GM11168 (cell line): ENCODE results near the gene IMMP2L.

ENCODE experiments used
- in situ Hi-C: fragments of 300-500 bp; cut with MboI; formaldehyde crosslinking; loops from one replicate; pipeline ENCODE4 v1.12.0; 2022; ENCODE audit warnings: low sequenced_read_pairs; ENCODE audit not compliant: unreplicated experiment

IMMP2L gene

DNA sequence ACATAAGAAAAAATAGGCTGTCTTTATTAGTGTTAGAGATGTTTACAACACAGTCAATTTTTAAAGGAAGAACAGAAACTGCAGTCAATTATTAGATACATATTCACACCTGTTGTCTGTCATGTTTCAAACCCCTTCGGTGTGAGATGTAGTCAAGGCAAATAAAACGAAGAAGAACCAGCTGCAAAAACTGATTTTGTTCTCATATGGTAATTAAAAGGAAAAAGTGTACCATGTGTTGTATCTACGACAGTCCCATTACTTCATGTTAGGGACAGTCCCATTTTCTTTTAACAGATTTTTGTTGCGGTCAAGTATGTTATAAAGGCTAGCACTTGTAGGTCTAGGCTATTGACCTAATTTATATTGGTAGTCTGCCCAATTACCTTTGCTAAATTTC, 321.9 kb downstream of the IMMP2L start:
- in situ Hi-C loops = no loop called here

DNA sequence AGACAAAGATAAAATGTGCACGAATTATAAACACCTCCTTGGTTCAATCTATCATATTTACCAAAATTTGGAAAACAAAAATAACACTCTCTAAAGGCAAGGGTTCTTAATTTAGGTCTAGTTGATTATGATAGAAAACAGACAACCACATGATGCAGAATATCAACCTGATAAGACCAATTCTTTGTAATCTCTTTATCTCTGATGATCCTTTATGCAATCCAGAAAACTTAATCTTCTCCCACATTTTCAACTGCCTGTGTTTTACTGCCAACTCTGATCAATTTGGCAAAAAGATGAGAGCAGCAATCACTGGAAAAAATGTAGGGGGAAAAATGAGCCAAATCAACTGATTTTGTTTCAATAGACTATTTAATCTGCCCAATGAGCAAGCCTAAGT, 322.9 kb downstream of the IMMP2L start:
- in situ Hi-C loops = no loop called here

DNA sequence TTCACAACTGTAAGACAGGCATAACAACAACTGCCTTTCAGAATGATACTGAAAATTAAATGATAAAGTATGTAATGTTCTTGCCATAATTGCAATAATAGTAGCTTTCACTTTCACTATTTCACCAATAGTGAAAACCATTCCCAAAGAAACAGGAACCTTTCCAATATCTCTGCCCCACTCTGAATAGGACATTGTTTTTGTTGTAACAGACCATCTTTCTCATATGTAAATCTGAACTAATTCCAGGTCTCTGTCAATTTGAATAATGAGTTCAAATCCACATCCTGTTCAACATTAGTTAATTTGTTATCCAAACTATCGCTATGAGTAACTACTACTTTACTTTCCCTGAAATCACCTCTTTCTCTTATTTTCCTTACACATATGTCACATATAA, 323.4 kb downstream of the IMMP2L start:
- in situ Hi-C loops = no loop called here

DNA sequence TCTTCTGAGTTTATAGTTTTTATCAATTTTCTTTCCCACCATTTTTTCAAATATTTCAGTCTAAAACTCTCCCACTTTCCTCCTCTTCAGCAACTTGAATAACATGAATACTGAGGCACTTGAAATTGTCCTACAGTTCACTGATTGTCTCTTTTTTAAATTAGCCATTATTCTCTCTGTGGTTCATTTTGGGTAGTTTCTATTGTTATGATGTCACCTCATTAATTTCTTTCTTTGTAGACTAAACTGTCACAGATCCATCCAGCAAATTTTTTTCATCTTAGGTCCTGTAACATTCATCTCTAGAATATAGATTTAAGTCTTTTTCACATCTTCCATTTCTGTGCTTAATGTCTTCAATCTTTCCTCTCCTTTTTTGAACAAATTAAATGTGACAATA, 326.6 kb downstream of the IMMP2L start:
- in situ Hi-C loops = no loop called here

DNA sequence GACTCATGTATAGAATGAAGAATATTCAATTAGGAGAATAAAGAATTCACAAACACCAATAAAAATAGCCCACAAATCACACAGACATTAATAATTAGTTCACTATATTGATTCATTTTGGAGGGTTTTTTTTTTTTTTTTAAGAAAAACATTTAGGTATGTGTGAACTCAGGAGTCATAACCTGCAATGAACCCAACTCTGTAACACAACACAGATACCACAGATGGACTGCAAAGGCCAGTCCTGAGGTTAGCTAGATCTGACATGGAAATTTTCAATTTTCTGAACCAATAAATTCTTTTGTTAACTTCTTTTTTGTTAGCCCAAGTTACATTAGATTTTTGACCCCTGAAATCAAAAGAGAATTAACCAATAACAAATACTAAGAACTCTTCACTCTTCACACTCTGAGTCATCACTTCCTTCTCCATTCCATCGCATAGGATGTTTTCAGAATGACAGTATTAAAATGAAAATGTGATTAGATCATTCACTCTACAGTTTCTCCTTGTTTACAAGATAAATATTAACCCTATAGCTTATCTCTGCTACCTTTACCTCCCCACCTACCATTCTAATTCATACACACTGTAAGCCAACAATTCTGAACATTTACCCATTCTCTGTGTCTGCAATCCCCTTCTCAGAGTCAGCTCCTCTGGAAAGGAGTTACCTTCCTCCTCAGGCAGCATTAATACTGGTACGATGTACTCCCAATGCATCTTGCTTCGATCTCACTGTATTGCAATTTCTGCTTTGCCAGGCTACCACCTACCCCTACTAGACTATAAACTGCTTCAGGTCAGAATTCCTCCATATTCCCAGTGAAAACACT, 329.8 kb downstream of the IMMP2L start:
- in situ Hi-C loops = no loop called here

DNA sequence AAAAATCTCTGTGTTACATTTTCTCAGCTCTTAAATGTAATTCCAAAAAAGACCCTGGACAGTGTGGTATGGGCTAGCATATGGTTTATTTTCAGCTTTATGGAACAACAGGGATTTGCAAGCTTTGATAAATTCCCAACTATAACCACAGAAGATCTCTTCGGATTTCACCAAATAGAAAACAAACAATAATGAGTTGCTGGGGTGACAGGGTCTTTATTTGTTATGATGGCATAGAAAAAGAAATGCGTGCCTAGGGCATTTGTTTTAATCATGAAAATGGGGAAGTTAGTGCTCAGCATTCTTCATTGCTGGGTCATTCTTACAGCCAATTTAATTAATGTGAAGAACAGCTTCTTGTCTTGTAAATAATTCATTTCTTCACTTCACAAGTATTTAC, 332.4 kb downstream of the IMMP2L start:
- in situ Hi-C loops = no loop called here

DNA sequence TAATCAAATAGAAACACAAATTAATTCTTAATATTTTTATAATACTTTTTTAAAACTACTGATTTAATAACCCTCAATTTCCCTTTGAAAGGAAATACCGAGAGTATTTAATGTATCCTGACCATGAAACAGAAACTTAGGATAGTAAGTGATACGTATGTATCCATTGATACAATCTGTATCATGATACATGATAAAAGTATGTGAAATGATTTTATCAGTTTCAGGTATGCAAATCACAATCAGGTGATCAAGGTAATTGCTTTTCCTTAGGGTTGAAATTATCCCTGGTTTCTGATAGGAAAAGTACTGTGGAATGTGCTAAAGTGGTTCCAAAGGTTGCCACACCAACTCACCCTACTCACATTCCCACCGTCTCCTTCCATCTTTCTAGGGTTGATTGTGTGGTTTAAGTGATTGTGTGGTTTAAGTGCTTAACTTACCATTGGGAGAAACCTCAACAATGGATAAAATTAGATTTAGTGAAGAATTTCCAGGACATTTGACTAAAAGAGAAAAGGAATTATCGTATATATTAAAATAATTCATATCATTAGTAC, 333.0 kb downstream of the IMMP2L start:
- in situ Hi-C loops = no loop called here

DNA sequence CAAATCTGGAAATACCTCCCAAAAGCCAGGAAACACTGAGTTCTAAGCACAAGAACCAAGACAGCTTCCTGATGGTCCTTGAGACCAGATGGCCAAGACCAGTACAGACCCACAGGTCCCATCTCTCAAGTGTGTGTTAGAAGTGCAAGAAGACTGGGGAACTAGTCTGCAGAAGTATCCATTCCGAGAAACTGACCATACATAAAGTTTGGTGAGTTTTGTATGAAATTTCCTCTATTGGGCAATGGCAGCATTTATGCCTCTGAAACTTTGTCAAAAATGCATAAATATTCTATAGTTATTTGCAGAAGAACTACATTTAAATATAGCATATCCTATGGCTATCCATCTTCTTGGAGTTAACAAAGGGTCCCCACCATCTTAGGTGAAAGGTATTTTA, 333.9 kb downstream of the IMMP2L start:
- in situ Hi-C loops = no loop called here

DNA sequence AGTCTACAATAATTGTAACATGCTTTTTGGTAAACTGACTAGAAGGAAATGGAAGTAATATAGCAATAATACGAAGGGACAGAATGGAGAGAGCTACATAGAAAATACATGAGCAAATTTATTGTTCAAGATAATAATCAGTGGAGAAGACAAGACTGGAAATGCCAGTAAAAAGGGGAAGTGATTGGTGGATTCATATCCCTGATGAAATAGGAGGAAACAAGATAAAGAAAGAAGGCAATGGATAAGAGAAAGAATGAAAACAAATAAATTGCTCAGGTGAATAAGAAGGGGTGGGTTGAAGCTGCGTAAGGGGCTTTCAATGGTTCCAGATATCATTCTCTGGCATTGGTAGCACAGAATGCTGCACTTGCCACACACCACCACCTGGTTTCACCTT, 335.5 kb downstream of the IMMP2L start:
- in situ Hi-C loops = no loop called here

DNA sequence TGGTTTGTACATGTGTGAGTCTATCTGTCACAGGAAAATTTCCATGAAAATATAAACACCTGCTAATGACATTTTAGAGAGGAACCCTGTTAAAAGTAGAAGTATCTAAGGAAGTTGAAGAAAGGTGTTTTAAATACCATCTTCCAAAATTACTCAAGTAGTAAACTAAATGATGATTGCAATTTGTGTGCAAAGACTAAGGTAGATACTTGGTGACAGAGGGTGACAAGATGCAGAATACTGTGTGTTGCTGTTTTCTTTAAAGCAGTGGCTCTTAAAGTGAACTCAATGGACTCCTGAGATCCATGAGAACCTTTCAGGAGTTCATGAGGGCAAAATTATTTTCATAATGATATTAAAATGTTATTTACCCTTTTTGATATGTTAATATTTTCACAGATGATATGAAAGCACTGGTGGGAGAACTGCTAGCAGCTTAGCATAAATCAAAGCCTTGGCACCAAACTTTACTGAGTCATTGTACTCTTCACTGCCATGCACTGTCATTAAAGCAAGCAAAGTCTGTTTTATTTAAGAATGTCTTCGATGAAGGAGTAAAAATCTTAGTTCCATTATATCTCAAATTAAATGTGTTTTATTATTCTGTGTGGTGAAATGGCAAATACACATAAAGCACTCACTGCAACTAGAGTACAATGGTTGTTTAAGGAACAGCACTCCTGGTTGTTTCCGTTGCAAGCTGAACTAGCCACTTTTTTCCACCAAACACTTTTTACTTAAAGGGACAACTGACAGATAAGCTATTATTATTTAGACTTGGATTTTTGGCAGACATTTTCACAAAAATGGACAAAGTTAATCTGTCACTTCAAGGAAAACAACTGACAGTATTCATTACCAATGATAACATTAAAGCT, 337.7 kb downstream of the IMMP2L start:
- in situ Hi-C loops = no loop called here

DNA sequence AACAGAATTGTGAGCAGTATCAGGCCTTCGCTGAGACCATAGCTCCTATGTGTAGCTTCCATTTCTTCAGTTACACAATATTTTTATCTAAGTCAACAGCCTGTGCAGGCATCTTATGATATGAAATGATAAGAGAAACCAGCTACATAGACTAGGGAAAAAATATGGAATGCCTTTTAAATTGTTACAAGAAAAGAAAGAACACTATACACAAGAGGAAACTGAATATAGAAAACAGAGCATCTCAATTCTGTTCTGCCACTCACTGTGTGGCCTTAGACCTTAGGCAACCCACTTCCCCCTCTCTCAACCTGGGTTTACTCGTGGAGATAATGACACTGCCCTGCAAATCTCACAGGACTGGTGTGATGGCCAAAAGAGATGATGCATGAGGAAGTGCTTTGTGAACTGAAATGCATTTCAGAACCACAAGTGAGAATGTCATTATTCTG, 338.5 kb downstream of the IMMP2L start:
- in situ Hi-C loops = no loop called here

DNA sequence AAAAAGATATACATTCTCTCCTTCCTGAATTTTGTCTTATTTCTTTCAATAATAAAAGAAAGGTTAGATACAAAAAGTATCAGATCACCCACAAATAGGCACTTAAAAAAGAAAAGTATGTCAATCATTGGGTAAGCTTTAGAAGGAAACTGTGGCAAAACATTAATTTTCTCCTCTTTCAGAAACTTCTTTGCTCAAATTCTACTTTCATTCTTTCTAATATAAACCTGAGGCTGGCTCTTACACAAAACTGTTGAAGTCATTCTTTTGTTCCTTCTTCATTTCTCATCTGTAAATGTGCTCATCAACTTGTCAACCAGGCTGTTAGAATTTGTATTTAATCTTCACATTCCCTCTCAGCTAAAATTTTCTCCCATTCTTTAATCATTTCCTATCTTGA, 346.7 kb downstream of the IMMP2L start:
- in situ Hi-C loops = no loop called here

DNA sequence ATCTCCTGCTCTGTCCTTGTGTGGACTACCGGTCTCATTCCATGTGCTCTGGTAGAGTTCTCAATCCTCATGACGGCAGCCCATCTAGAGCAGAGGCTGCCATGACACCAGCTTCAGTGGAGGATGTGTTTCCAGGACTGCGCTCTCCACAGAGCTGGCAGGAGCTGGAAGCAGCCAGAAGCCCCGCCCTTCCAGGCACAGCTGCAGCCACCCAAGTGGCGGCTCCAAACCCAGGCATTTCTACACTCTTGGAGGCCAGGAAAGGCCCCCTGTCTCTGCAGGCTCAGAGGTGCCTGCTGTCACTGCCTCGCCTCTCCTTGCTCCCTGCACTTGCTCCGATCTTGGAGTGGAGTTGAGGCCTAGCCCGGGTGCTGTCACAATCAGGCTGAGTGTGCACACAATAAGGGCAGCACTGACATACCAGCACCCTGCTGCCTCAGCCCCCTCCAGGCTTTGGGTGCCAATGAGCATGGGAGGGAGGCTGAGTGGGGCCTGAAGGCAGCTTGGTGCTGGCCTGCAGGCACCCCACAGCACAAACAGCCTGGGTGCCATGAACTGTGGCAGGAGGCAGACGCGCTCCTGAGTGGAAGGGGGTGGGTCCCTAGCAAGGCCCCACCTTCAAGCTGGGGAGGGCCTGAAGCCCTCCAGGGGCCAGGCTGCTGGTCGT, 349.3 kb downstream of the IMMP2L start:
- in situ Hi-C loops = no loop called here

DNA sequence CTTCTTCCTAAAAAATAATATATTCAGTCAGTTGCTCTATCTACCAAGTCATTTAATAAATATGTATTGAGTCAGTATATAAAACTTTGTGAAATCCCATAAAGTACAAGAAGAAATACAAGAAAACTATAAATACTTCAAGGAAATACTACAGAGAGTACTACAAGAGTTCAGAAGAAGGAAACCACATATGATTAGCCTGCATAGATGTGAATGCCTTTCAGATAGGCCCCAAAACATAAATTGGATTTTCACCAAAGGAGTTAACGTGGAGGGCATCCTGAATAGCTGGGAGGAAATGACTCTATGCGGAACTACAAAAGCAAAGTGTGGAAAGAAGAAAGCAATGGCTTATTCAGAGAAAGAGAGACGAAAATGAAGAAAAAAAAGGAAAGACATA, 351.3 kb downstream of the IMMP2L start:
- in situ Hi-C loops = no loop called here

DNA sequence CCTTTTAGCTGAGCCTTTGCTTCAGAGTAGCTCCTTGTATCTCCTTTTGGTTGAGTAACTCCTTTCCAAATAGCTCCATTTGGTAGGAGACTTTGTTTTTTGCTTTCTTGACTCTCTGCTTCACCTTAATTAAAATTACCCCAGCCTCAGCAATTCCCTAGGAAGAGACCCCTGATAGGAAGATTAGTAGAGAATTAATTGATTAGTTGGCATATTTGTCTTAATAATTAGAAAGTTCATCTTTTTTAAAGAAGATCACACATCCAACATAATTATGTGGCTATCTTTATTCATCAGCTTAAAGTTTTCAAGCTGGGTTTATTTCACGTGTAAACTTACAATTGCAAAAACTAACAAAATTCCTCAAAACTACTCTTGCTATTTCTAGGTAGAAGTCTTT, 352.2 kb downstream of the IMMP2L start:
- in situ Hi-C loops = no loop called here

DNA sequence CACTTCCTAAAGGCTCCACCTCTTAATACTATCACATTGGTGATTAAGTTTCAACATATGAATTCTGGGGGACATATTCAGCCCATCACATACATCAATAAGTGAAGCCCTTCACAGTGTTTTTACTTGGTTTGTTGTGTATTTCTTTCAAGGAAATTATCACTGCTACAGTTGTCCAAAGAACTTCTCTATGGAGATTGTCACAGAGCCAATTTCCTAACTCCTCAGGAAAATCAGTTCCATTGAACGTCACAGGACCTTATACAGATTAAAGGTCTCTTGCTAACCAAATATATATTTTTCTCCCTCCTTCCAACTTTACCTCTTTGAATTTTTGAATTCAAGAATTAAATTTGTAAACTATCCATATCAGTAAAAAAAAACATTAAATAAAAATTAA, 357.0 kb downstream of the IMMP2L start:
- in situ Hi-C loops = no loop called here

DNA sequence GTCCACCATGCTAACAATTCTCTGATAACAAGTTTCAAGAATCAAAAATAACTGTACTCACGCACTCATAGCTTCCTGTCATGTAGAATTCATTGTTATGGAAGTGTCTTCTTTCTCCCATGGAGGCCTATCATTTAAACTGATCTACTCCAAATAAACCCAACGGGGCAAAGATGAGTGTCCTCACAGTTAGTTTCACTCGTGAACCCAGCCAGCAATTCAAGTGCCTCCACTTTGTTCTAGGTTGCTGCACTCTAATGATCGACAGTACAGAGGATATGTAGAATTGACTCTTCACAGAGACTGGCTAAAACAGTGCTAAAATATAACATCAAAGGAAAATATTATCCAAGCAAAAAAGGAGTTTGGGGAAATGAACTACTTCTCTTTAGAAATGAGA, 360.0 kb downstream of the IMMP2L start:
- in situ Hi-C loops = no loop called here

DNA sequence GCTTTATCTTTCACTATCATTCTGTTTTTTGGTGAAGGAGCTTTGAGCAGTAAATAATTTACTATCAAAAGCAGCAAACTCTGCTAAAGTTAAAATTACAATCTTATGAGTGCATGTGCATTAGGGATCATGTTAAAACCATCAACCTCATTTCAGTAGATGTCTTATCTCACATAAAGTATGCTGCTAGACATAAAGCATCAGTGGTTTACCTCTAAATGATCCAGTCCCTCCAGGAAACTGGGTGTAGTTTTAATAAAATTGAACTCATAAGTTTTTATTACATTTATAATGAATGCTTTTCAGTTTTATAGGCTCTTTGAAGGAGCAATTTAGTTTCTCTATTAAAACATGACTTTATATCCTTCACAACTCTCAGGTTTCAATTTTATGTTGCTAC, 362.6 kb downstream of the IMMP2L start:
- in situ Hi-C loops = no loop called here

DNA sequence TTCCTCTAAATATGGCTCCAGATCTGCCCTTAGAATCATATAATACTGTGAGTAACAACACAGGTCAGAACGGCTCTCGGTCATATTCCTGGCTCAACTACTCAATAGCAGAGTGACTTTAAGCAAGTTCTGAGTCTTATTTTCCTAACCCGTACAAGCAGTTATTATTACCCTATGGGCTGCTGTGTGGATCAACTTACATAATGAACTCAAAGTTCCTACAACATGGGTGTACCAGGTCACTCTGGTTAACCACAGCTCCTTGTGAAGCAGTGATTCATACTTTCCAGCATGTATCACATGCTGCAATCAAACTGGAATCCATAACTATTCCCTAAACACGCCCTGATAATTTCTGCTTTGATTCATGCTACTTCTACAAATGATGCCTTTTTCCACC, 364.0 kb downstream of the IMMP2L start:
- in situ Hi-C loops = no loop called here

DNA sequence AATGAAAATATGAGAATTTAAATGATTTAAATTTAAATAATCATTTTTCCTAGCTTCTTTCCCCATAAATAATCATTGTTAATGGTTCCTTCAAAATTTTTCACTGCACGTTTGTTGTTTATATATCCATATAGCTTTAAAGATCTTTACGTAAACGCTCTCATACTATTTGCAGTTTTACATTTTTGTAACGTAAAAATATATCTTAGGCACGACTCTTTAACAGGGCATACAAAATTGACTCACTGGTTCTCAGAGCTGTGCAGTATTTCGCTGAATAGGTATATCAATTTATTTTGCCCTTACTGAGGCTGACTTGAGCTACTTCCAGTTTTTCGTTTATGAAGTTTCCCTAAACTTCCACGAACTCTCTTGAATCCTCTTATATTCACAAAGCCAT, 365.6 kb downstream of the IMMP2L start:
- in situ Hi-C loops = no loop called here
